HepG2 (cell line): ENCODE results near the gene MRPL38. TPM values are rescaled to one million over a fixed set of nuclear protein-coding genes. Genes with fewer than 3 reads are reported as not detected.

Source experiments
- ARHGAP35 ChIP-seq: sonication (generic); formaldehyde crosslinking; IDR thresholded peaks from 2 replicates; pipeline ENCODE4 v1.9.0; 2022; ENCODE audit warnings: mild to moderate bottlenecking, inconsistent platforms, moderate library complexity, missing genetic modification reagents, borderline replicate concordance
- BRCA1 ChIP-seq: sonication (generic); formaldehyde crosslinking; IDR thresholded peaks from 2 replicates; pipeline ENCODE4 v1.4.0; 2020; ENCODE audit warnings: missing genetic modification reagents
- CEBPB ChIP-seq: IDR thresholded peaks from 2 replicates; pipeline ENCODE4 v1.6.1; 2011; ENCODE audit warnings: low read depth, low read length, improper control_type of control experiment, borderline replicate concordance
- CREB3 ChIP-seq: sonication (generic); formaldehyde crosslinking; IDR thresholded peaks from 2 replicates; pipeline ENCODE4 v1.5.0; 2020; ENCODE audit warnings: missing genetic modification reagents
- DBP ChIP-seq: sonication (generic); formaldehyde crosslinking; IDR thresholded peaks from 2 replicates; pipeline ENCODE4 v1.4.0; 2020; ENCODE audit warnings: missing genetic modification reagents; ENCODE audit errors: not compliant biosample characterization
- FOXA1 ChIP-seq, 2 experiments: fragments of 450-650 bp in 1 of 2; sonication (generic) in 1 of 2; formaldehyde crosslinking in 1 of 2; IDR thresholded peaks; 2 replicates each; pipeline versions ENCODE4 v1.4.0 to v1.6.1; 2016 to 2020; ENCODE audit warnings: missing genetic modification reagents in 1 of 2
- MYC ChIP-seq: sonication (generic); formaldehyde crosslinking; IDR thresholded peaks from 2 replicates; pipeline ENCODE4 v1.9.0; 2021; ENCODE audit warnings: missing genetic modification reagents, borderline replicate concordance
- MYNN ChIP-seq: sonication (generic); formaldehyde crosslinking; IDR thresholded peaks from 2 replicates; pipeline ENCODE4 v1.4.0; 2020; ENCODE audit warnings: mild to moderate bottlenecking, low read depth, missing genetic modification reagents
- NAIF1 ChIP-seq: sonication (generic); formaldehyde crosslinking; IDR thresholded peaks from 2 replicates; pipeline ENCODE4 v1.5.0; 2020; ENCODE audit warnings: mild to moderate bottlenecking, missing genetic modification reagents, borderline replicate concordance
- PAWR ChIP-seq: sonication (generic); formaldehyde crosslinking; IDR thresholded peaks from 2 replicates; pipeline ENCODE4 v1.4.0; 2020; ENCODE audit warnings: missing genetic modification reagents, mild to moderate bottlenecking, borderline replicate concordance
- RBM22 ChIP-seq: fragments of 200-400 bp; formaldehyde crosslinking; optimal IDR thresholded peaks from 2 replicates; pipeline ENCODE3; 2017; ENCODE audit warnings: mild to moderate bottlenecking, low read length, moderate library complexity
- RFX1 ChIP-seq: fragments of 450-650 bp; IDR thresholded peaks from 2 replicates; pipeline ENCODE4 v1.6.1; 2017
- SMARCC2 ChIP-seq: fragments of 450-650 bp; IDR thresholded peaks from 2 replicates; pipeline ENCODE4 v1.6.1; 2017; ENCODE audit warnings: antibody characterized with exemption, mild to moderate bottlenecking
- SNAPC2 ChIP-seq: sonication (generic); formaldehyde crosslinking; IDR thresholded peaks from 2 replicates; pipeline ENCODE4 v1.8.1; 2022; ENCODE audit warnings: mild to moderate bottlenecking, missing genetic modification reagents
- SOX6 ChIP-seq, 2 experiments: fragments of 450-650 bp in 1 of 2; sonication (generic) in 1 of 2; formaldehyde crosslinking in 1 of 2; IDR thresholded peaks; 2 replicates each; pipeline versions ENCODE4 v1.4.0 to v1.6.1; 2017 to 2020; ENCODE audit warnings: antibody characterized with exemption in 1 of 2, mild to moderate bottlenecking in 1 of 2, missing genetic modification reagents in 1 of 2
- SRSF1 ChIP-seq: fragments of 200-400 bp; formaldehyde crosslinking; optimal IDR thresholded peaks from 2 replicates; pipeline ENCODE3; 2017; ENCODE audit warnings: mild to moderate bottlenecking, low read depth, low read length, moderate library complexity
- THYN1 ChIP-seq: sonication (generic); formaldehyde crosslinking; IDR thresholded peaks from 2 replicates; pipeline ENCODE4 v1.8.1; 2023; ENCODE audit warnings: low read depth, mild to moderate bottlenecking, moderate library complexity, missing genetic modification reagents, borderline replicate concordance
- ZFP36L2 ChIP-seq: sonication (generic); formaldehyde crosslinking; IDR thresholded peaks from 2 replicates; pipeline ENCODE4 v1.4.0; 2020; ENCODE audit warnings: missing genetic modification reagents
- ZMYM4 ChIP-seq: sonication (generic); formaldehyde crosslinking; IDR thresholded peaks from 2 replicates; pipeline ENCODE4 v1.8.1; 2023; ENCODE audit warnings: mild to moderate bottlenecking, missing genetic modification reagents
- ZNF17 ChIP-seq: sonication (generic); formaldehyde crosslinking; IDR thresholded peaks from 2 replicates; pipeline ENCODE4 v1.5.0; 2020; ENCODE audit warnings: mild to moderate bottlenecking, missing genetic modification reagents
- ZNF576 ChIP-seq: sonication (generic); formaldehyde crosslinking; IDR thresholded peaks from 2 replicates; pipeline ENCODE4 v1.4.0; 2020; ENCODE audit warnings: mild to moderate bottlenecking, missing genetic modification reagents
- ZNF577 ChIP-seq: sonication (generic); formaldehyde crosslinking; IDR thresholded peaks from 2 replicates; pipeline ENCODE4 v1.4.0; 2020; ENCODE audit warnings: mild to moderate bottlenecking, low read depth, missing genetic modification reagents, borderline replicate concordance
- ZNF687 ChIP-seq: sonication (generic); formaldehyde crosslinking; IDR thresholded peaks from 2 replicates; pipeline ENCODE4 v1.5.1; 2020; ENCODE audit warnings: mild to moderate bottlenecking, missing genetic modification reagents, moderate library complexity
- ZNF737 ChIP-seq: sonication (generic); formaldehyde crosslinking; IDR thresholded peaks from 2 replicates; pipeline ENCODE4 v1.5.0; 2020; ENCODE audit warnings: missing genetic modification reagents, mild to moderate bottlenecking, borderline replicate concordance
- ZNF878 ChIP-seq: sonication (generic); formaldehyde crosslinking; IDR thresholded peaks from 2 replicates; pipeline ENCODE4 v1.8.1; 2023; ENCODE audit warnings: mild to moderate bottlenecking, missing genetic modification reagents, moderate library complexity
- ZSCAN12 ChIP-seq: sonication (generic); formaldehyde crosslinking; IDR thresholded peaks from 2 replicates; pipeline ENCODE4 v1.9.0; 2021; ENCODE audit warnings: mild to moderate bottlenecking, missing genetic modification reagents
- polyA plus RNA-seq, 8 experiments: library from polyadenylated mRNA; depleted of rRNA in 3 of 8; stranded (reverse) in 7 of 8; unstranded in 1 of 8; fragments of >200 nt; fragmentation: Illumina TruSeq in 4 of 8; extraction: Trizol in 4 of 8; gene quantifications; 2 replicates each; pipeline versions ENCODE4 v1.2.1 to v1.2.3, GENCODE V29; 2011 to 2016; ENCODE audit warnings: low read depth in 4 of 8, missing spikeins in 1 of 8, mixed read lengths in 1 of 8; ENCODE audit not compliant: insufficient read depth in 1 of 8
- total RNA-seq, 5 experiments: library from RNA; depleted of rRNA; stranded (reverse); fragments of >200 nt; fragmentation: Illumina TruSeq; extraction: Trizol; gene quantifications; 2 replicates each; pipeline ENCODE4 v1.2.3, GENCODE V29; 2016; ENCODE audit warnings: low read depth in 1 of 5

The MRPL38 gene
- total and polyA plus RNA-seq, 2 of the 13 experiments (the other 11 are each of a cell fraction or from before 2014, with no cell fraction given), result 83.7 to 125 TPM

- TF ChIP-seq CREB3 (peak; percentile 75), SOX6 (IDR thresholded peaks at IDR 0.05) (no peak), SOX6 (CRISPR knock-in tag; IDR thresholded peaks at IDR 0.05) (no peak; the same call in 1 of the 2 replicates), ZNF576 (CRISPR knock-in tag) (0 out of 2 replicates have a peak, but pooled peaks have one; percentile 18), ZFP36L2 (no peak), DBP (CRISPR knock-in tag) (peak; percentile 57), RFX1 (no peak), ZNF577 (no peak), FOXA1 (IDR thresholded peaks at IDR 0.05) (no peak), FOXA1 (CRISPR knock-in tag; IDR thresholded peaks at IDR 0.05) (peak; percentile 26), SNAPC2 (no peak; the same call in 1 of the 2 replicates), SMARCC2 (no peak), ARHGAP35 (CRISPR knock-in tag) (peak; percentile 68), MYNN (CRISPR knock-in tag) (no peak; the same call in 1 of the 2 replicates), ZSCAN12 (CRISPR knock-in tag) (no peak; the same call in 1 of the 2 replicates), SRSF1 (no peak), CEBPB (no peak), RBM22 (no peak), BRCA1 (CRISPR knock-in tag) (peak; percentile 74; the same call in 1 of the 2 replicates), THYN1 (CRISPR knock-in tag) (no peak), ZNF687 (CRISPR knock-in tag) (peak; percentile 76), NAIF1 (CRISPR knock-in tag) (no peak), ZNF17 (no peak), ZNF737 (CRISPR knock-in tag) (no peak), PAWR (CRISPR knock-in tag) (no peak; the same call in 1 of the 2 replicates), ZNF878 (no peak), ZMYM4 (CRISPR knock-in tag) (no peak), MYC (CRISPR knock-in tag) (peak; percentile 86)
These were observed 26.9 kb downstream of the MRPL38 start (continued) for GRCh38 chr17:75877752-75878173.
